ENCODE data around the gene SYNE1.

SYNE1 gene

GRCh38 chr6:152221806-152222628 is 415.1 kb downstream of the SYNE1 start:
- DNase-seq = peak; percentile 10

- no peak for DNase-seq
These were observed 416.4 kb downstream of the SYNE1 start for GRCh38 chr6:152220786-152221185.

DNA sequence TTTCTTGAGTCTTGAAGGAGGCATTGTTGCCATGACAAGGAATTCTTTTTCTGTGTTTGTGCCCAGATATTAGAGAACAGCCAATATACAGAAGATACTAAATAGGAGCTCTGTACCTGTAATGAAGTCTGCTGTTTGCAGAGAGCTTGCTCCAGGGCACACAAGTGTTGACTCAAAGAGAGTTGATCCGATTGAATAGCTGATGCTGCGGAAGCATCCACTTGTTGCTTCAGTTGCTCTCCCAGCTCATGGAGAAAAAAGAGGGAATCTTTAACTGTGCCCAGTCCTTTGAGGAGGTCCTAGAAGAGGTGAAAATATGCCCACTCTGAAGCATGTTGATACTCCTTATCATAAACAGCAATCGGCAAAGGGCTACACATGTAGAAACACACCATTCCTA is 418.3 kb downstream of the SYNE1 start:
- DNase-seq = no peak

GRCh38 chr6:152212437-152212836 is 424.7 kb downstream of the SYNE1 start:
- no peak for DNase-seq

- DNase-seq = no peak
These were observed 428.0 kb downstream of the SYNE1 start for GRCh38 chr6:152209211-152209610.

DNA sequence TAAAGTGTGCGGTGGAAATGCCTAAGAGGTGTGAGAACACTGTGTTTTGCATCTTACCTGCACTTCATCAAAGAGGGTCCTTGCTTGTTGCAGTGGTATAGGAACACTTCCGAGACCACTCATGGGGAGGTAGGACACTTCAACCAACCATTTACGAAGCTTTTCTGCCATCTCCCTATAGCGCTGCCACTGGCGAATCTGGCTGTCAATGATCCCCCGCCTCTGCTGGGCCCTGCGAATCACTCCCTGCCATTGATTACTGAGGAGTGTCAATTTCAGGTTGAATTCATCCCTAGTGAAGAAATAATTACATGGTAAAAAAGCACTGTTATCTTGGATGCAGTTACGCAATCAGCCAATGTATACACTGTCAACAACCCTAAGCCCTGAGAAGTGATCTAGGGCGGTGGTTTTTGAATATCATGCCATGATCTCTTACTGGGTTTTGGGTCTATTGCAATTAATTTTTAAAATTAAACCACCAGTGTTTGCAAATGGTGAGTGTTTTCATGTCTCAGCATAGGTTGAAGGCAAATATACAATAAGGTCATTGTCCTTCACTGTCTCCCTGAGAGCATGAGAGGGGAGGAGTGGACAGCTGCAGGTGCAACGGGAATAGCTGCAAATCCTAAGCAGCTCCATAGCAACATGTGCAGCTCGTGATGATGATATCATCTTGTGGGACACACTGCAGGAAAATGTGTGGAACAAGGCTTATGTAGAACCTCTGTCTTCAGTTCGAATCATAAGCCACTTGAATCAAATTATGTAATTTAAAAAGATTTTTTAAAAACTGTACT is 429.0 kb downstream of the SYNE1 start:
- DNase-seq = peak; percentile 9

DNA sequence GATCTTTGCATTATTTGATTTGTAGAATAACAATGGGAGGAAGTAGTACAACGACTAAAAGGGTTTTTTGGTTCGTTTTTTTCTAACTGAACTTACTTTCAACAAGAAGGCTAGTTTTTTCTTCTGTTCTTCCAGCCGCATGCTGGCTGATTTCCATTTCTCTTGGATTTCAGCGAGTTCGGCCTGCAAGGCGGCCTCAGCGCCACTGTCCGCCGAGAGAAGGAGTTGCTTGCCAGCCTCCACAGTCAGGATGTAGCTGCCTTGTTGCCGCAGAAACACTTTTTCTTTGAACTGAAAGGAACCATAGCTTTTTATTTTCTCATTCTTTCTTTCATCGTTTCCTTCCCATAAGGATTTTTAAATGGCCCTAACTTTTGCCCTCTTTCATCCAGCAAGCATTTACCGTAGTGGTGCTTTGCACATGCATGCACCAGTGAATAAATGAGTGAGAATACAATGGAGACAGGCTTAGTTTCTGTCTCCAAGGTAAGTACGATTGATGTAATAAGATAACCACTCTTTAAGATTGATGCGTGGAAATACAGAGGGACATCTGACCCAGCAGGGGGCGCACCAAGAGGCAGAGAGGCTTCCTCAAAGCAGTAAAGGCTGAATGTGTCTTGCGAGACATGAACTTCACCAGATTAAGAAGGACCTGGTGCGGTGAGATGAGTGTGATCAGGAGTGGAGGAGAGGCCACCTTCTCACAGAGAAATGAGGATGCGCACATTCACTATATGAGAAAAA is 430.9 kb downstream of the SYNE1 start:
- DNase-seq = peak; percentile 55

DNA sequence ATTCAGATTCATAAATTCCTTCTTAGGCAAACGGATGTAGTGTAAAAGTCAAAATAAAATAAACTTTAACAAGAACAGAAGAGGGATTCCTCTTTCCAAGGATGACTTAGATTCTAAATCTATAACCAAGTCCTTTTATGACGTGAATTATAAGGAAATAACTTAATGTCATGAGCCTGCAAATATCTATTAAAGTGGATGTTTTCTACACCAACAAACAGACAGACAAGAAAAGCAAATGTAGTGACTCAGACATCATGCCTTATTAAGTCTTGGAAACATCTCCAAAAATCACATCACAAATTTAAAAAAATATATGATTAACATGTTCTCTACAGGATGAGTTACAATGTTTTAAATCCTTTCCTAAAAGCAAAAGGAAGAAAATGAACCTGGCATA is 432.6 kb downstream of the SYNE1 start:
- no peak for DNase-seq

DNA sequence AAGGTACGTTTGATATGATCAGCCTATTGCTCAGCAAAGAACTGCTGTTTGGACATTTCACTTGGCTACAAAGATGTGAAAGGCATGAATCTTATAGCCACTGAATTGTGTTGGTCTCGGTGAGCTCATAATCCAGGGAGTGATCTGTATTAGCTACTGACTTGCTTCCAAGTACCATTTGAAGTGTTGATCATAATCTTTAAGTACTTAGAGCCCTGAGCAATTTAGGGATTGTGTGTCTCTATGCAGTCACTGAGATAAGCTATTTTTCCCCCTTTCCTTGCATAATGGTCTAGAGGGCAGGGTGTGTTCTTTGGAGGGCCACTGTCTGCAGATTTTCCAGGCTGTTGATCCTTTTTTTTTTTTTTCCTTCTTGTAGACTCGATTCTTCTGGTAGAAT is 436.0 kb downstream of the SYNE1 start:
- DNase-seq = no peak

- DNase-seq = no peak
These were observed 441.3 kb downstream of the SYNE1 start for GRCh38 chr6:152195896-152196295.

GRCh38 chr6:152189736-152190135 is 447.4 kb downstream of the SYNE1 start:
- no peak for DNase-seq

DNA sequence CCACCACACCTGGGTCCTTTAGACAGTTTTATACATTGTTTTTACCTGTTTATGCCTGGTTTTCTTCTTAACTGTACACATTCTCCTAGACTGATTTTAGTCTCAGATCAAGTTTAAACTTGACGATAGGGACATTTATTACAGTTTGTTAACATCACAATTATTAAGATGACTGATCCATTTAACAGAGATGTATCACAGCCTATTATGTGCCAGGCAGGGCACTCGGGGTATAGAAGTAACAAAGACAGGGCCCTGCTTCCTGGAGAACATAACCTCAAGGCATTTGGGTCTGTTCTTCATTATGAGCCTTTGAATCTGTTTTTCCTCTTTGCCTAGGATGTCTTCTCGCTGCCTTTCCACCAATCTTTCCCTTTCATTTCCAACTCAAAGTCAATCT is 449.2 kb downstream of the SYNE1 start:
- DNase-seq = no peak

GRCh38 chr6:152186840-152187239 is 450.3 kb downstream of the SYNE1 start:
- DNase-seq = no peak

DNA sequence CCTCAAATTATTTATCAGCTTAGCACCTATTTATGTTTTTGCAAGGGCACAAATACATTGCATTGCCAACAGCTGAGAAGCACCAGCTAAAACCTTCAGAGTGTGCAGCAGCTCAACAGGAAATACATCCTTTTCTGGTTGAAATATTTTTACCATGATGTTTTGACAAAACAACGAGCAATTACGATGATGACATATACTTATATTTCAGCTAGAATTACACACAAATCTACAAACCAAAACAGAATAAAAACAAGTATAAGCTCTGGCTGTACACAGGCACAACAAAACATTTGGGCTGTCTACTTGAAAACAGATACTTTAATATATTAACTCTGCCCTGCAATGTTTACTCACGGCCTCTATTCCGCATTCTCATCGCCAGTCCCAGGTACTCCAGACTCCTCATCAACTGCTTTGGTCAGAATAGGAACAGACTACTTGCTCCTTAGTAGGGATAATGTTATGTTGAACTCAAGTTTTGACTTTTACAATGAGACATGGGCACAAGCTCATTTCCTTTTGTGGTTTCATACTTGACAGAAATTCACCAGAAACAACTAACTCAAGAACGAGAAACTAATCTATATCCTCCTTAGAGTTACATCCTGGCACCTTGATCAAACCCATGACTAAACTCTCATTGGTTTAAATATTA is 452.1 kb downstream of the SYNE1 start:
- DNase-seq = peak; percentile 13

- DNase-seq = no peak
These were observed 452.6 kb downstream of the SYNE1 start for GRCh38 chr6:152184573-152184916.

- DNase-seq = no peak
These were observed 456.6 kb downstream of the SYNE1 start for GRCh38 chr6:152180601-152181000.

DNA sequence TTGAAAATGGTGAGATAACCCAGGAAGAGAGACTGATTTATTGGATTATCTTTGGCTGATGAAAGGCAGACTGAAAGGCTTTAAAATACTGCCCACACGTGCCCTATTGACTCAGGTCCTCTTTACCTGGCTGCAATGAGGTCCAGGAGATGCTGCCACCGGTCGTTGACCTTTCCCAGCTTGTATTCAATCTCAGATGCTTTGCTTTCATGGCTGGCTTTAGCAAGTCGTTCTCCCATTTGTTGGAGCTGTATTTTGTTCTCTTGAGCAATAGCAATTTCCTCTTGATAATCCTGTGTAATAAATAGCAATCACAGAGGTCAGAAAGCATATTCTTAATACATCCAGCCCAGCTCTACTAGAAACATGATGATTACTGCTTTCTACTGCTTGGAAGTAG is 460.9 kb downstream of the SYNE1 start:
- no peak for DNase-seq

GRCh38 chr6:152173957-152174356 is 463.2 kb downstream of the SYNE1 start:
- DNase-seq = no peak

DNA sequence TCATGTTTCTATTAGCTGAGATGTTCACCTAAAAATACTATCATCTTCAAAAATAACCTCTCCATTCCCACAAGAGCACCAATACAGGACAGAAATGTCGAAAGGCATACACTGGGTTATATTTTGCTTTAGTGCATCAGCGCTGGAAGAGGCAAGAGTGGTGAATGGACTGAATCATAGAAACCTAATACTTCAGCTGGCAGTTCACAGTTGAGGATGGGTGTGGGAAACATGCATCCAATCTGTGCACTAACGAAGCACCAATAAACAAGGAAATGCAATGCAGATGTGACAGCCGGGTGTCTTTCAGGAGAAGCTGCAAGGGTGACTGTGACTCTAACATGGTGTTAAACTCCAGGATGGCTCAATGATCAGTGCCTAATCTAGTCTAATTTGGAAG is 463.8 kb downstream of the SYNE1 start:
- no peak for DNase-seq

DNA sequence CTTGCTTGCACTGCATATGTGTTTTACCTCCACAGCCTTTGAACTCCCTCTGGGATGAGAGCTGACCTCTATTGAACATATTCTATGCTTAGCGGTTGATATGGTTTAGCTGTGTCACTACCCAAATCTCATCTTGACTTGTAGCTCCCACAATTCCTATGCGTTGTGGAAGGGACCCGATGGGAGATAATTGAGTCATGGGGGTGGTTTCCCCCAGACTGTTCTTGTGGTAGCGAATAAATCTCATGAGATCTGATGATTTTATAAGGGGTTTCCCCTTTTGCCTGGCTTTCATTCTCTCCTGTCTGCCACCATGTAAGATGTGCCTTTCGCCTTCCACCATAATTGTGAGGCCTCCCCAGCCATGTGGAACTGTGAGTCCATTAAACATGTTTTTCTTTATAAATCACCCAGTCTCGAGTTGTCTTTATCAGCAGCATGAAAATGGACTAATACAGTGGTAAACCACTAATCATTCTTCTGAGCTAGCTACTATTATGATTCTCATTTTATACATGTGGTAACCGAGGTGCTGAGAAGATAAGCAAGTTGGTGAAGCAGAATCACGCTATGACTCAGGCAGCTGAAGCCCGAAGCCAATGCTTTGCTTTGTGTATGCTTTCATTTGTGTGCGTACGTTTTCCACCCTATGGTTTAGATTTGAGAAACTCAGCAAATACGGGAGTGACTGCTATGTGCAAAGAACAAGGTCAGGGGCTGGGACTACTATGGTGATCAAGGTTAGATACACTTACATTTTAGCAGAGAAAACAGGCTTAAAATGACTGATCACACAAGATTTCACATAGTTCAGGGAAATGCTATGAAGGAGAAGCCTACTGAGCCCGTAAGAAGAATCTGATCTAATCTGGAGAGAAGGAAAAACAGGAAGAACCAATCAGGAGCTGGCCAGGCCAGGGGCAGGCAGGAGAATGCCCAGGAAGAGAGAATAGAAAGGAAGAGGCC is 466.2 kb downstream of the SYNE1 start:
- peak; percentile 86 for DNase-seq

DNA sequence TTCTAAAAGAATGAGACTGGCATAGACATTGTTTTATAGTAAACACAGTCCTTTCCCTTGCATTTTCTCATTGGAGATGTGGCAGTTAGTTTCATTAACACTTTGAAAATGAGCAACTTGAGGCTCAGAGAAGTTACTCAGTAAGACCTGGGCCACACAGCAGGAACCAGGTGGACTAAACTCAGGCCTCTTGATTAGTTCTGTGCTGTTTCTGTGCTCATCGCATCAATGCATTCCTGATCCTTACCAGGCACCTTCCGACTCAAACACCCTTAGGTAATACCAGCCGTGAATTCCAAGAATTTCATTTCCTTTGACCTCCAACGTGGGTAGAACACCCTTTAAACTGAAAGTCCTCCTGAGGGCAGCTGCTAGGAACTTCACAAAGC is 466.9 kb downstream of the SYNE1 start:
- no peak for DNase-seq

Data from hematopoietic multipotent progenitor cell treated with erythropoietin and hydrocortisone succinate and interleukin-3 and kit ligand, for 4 days (in vitro differentiated cells).